Activated CD4-positive, alpha-beta T cell treated with anti-CD3 and anti-CD28 coated beads for 24 hours (primary cell): Measurements from ENCODE around the gene FAM76B.

Experiments
- DNase-seq, 2 donors: peaks; one replicate each; pipeline ENCODE4 v3.0.0-alpha.2; 2020; ENCODE audit warnings: low read depth in 2 of 2

Gene FAM76B

DNA sequence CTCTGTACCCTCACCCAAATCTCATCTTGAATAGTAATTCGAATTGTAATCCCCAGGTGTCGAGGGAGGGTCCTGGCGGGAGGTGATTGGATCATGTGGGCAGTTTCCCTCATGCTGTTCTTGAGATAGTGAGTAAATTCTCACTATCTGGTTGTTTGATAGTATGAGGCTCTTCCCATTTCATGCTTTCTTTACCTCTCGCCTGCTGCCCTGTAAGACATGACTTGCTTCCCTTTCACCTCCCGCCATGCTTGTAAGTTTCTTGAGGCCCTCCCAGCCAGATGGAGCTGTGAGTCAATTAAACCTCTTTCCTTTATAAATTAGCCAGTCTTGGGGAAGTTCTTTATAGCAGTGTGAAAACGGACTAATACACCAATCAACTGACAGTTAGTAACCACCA lies 60.1 kb downstream of the FAM76B start:
- no peak for DNase-seq

DNA sequence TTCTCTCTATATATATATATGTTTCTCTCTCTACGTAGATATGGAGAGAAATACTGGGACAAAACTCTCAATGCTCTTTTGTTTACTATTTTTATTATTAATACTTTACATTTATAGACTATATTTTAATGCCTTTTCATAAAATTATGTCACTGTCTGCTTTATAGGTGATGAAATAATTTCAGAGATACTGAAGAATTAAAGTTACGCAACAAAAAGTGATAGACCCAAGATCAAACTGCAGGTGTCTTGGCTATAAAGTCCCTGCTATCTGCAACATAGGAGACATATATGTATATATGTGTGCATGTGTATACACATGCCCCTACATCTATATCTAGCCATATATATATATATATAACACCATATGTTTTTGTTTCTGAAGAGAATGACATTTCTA lies 60.8 kb downstream of the FAM76B start:
- no peak for DNase-seq

DNA sequence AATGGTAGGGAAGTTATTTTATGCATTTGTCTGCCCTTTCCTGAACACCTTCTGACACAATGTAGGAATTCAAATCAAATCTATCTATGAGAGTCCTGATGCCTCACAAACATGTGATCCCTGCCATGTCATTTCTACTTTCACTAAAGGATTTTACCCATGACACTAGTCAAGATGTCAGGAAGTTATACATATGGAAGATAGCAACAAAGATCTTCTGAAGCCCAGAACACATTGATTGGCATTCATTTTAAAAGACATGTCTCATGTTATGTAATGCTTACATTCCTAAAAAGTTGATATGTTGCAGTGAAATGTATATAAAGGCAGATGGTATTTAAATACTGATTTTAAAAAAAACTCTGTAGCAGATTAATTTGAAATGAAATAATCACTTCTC lies 61.5 kb downstream of the FAM76B start:
- DNase-seq, result no peak

DNA sequence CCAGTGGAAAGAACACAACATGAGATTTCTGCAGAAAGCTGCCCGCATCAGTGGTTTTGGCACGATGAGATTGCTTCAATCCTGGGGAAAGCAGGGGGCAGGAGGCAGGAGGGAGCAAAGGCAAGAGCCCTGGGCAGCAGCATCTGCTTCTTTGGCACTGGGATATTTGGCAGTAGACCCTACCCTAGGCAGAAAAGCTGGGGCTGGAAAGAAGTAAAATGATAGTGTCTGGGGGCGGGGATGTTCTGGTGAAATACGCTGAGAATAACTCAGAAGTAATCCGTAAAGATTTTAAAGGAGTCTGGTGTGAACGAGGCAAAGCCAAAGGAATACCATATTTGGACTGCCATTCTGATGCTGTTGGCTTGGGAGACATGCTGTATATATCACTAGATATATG lies 62.0 kb downstream of the FAM76B start:
- DNase-seq, result no peak

DNA sequence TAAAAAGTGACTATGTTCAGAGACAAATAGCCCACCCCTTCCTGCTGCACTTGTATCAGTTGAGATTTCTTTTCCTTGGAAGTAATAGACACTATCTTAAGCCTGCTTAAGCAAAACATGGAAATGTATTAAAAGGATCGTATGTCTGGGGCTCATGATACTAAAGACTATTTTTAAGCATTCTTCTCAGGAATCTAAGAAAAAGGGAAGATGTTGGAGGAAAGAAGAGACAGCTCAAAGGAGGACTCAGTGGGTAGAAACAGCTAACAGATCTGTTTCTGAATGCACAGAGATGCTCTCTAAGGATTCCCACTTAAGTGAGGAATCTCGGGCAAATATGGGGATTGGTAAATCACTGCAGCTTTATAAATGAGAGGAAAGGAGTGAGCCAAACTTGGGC lies 62.5 kb downstream of the FAM76B start:
- no peak for DNase-seq

DNA sequence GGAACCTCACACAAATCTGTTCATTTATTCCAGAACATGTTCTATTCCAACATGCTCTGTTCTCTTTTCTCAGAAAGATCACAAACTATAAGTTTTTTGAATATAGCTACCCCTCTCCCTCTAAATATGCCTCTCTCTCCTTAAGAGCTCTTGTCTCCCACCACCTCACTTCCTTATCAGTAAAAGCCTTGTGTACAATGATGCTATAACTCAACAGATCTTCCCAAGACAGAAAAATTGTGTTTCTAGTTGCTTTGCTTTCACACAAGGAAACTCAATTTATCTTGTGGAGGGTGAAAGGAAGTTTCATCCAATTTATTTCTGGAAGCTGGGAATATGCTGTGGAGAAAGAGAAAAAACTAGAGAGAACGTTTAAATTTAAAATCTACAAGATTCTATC lies 64.4 kb downstream of the FAM76B start:
- no peak for DNase-seq

DNA sequence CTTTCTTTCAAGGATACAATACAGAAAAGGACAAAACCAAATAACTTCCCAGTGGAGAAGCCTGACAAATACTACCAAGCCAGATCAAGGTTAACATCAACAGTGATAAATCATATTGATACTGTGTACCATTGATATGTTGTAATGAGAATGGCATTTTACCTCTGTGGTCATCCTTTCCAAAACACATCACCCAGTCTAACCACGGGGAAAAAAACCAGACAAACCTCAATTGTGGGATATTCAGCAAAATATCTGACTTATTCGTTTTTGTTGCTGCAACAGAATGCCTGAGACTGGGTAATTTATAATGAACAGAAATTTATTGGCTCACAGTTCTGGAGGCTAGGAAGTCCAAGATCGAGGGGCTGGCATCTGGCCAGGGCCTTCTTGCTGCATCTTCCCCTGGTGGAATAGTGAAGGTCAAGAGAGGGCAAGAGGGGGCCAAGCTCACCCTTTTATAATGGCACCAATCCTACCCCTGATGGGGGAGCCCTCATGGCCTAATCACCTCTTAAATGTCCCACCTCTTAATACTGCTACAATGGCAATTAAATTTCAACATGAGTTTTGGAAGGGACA lies 66.1 kb downstream of the FAM76B start:
- DNase-seq, result no peak

DNA sequence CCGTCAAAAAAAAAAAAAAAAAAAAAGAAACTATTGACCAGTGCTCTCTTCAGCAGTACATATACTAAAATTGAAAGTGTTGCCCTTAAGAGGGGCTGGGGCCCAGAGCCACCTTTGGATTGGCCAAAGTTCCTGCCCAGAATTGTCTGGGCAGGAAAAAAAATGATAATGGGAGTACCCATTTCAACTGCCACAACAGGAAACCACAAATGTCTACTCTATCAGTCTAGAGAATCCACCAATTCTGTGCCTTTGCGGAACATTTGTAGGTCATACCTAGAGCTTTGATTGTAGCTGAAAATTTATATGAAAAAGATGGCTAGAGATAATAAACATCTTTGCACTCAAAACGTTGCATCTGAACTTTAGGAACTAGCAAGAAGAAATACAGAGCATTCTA lies 69.4 kb downstream of the FAM76B start:
- no peak for DNase-seq
